Mesenchymal stem cell (in vitro differentiated cells and primary cell): ENCODE results near the gene RASA4B.
"Not testable (repeated sequence)": the region's sequence is repeated elsewhere in the genome, so short reads cannot be mapped to it uniquely, and the experiment has no call there.

Experiments
- DNase-seq: peaks from one replicate; pipeline ENCODE4 v3.0.0-alpha.2; 2013
- H2AFZ ChIP-seq: one replicate; pipeline ENCODE4 v1.6.1; 2013; ENCODE audit warnings: low read depth, mild to moderate bottlenecking, control low read depth, inconsistent platforms, low read length, moderate library complexity
- H2AK5ac ChIP-seq: 2 replicates; pipeline ENCODE4 v1.6.1; 2013; ENCODE audit warnings: low read length, moderate library complexity, mild to moderate bottlenecking, inconsistent platforms; ENCODE audit not compliant: severe bottlenecking
- H2BK120ac ChIP-seq: one replicate; pipeline ENCODE4 v1.6.1; 2013; ENCODE audit warnings: low read depth, mild to moderate bottlenecking, inconsistent platforms, low read length, moderate library complexity
- H2BK12ac ChIP-seq, 2 experiments: one replicate each; pipeline ENCODE4 v1.6.1; 2013; ENCODE audit warnings: inconsistent platforms in 2 of 2, low read length in 2 of 2, mild to moderate bottlenecking in 2 of 2, moderate library complexity in 2 of 2, control low read depth in 1 of 2
- H2BK15ac ChIP-seq: one replicate; pipeline ENCODE4 v1.6.1; 2013; ENCODE audit warnings: mild to moderate bottlenecking, low read depth, inconsistent platforms; ENCODE audit not compliant: poor library complexity, severe bottlenecking
- H2BK5ac ChIP-seq: 2 replicates; pipeline ENCODE4 v1.6.1; 2013; ENCODE audit warnings: low read depth, mild to moderate bottlenecking, low read length, control low read depth, inconsistent platforms; ENCODE audit not compliant: poor library complexity, severe bottlenecking
- H3K14ac ChIP-seq, 2 experiments: one replicate each; pipeline ENCODE4 v1.6.1; 2013; ENCODE audit warnings: inconsistent platforms in 2 of 2, low read length in 2 of 2, control low read depth in 1 of 2, mild to moderate bottlenecking in 1 of 2, moderate library complexity in 1 of 2
- H3K18ac ChIP-seq, 2 experiments: one replicate each; pipeline ENCODE4 v1.6.1; 2013; ENCODE audit warnings: inconsistent platforms in 2 of 2, low read length in 2 of 2, control low read depth in 1 of 2, low read depth in 1 of 2, mild to moderate bottlenecking in 1 of 2
- H3K23ac ChIP-seq, 2 experiments: one replicate each; pipeline ENCODE4 v1.6.1; 2013; ENCODE audit warnings: inconsistent platforms in 2 of 2, low read length in 2 of 2, mild to moderate bottlenecking in 2 of 2, moderate library complexity in 2 of 2, control low read depth in 1 of 2
- H3K27ac ChIP-seq: 2 replicates; pipeline ENCODE4 v1.5.1; 2013; ENCODE audit warnings: mild to moderate bottlenecking, moderate library complexity, low read length, control low read depth, inconsistent platforms; ENCODE audit not compliant: poor library complexity, severe bottlenecking
- H3K27me3 ChIP-seq, 2 experiments: 2 replicates each; pipeline versions ENCODE4 v1.6.1 to v1.7.0; 2013; ENCODE audit warnings: low read length in 2 of 2, mild to moderate bottlenecking in 2 of 2, moderate library complexity in 2 of 2, control low read depth in 1 of 2, inconsistent platforms in 1 of 2; ENCODE audit not compliant: control insufficient read depth in 1 of 2, insufficient read depth in 1 of 2
- H3K36me3 ChIP-seq, 2 experiments: 2 replicates each; pipeline versions ENCODE4 v1.6.1 to v1.7.0; 2013; ENCODE audit warnings: low read length in 2 of 2, control low read depth in 1 of 2, inconsistent platforms in 1 of 2, low read depth in 1 of 2, mild to moderate bottlenecking in 1 of 2; ENCODE audit not compliant: insufficient read depth in 2 of 2, control insufficient read depth in 1 of 2
- H3K4ac ChIP-seq, 2 experiments: one replicate each; pipeline ENCODE4 v1.6.1; 2013; ENCODE audit warnings: inconsistent platforms in 2 of 2, low read length in 2 of 2, mild to moderate bottlenecking in 2 of 2, moderate library complexity in 2 of 2, control low read depth in 1 of 2, low read depth in 1 of 2
- H3K4me1 ChIP-seq: 2 replicates; pipeline ENCODE4 v1.6.1; 2013; ENCODE audit warnings: low read depth, low read length, control low read depth; ENCODE audit not compliant: control insufficient read depth, insufficient read depth
- H3K4me2 ChIP-seq: 2 replicates; pipeline ENCODE4 v1.6.1; 2013; ENCODE audit warnings: low read length, mild to moderate bottlenecking, inconsistent platforms; ENCODE audit not compliant: poor library complexity, severe bottlenecking
- H3K4me3 ChIP-seq, 2 experiments: 2 replicates each; pipeline versions ENCODE4 v1.5.1 to v1.7.0; 2013; ENCODE audit warnings: low read length in 2 of 2, mild to moderate bottlenecking in 2 of 2, control low read depth in 1 of 2, low read depth in 1 of 2; ENCODE audit not compliant: insufficient read depth in 1 of 2
- H3K79me1 ChIP-seq: replicated peaks from 2 replicates; pipeline ENCODE4 v1.6.1; 2013; ENCODE audit warnings: mild to moderate bottlenecking, control low read depth, low read length, inconsistent platforms; ENCODE audit not compliant: poor library complexity, severe bottlenecking
- H3K9ac ChIP-seq: 2 replicates; pipeline ENCODE4 v1.7.0; 2013; ENCODE audit warnings: mild to moderate bottlenecking, low read length, moderate library complexity
- H3K9me3 ChIP-seq: 2 replicates; pipeline ENCODE4 v1.7.0; 2013; ENCODE audit warnings: mild to moderate bottlenecking, low read length; ENCODE audit not compliant: control insufficient read depth
- H4K8ac ChIP-seq: one replicate; pipeline ENCODE4 v1.6.1; 2013; ENCODE audit warnings: inconsistent platforms, mild to moderate bottlenecking, low read length, moderate library complexity
- H4K91ac ChIP-seq: one replicate; pipeline ENCODE4 v1.6.1; 2013; ENCODE audit warnings: mild to moderate bottlenecking, low read length, inconsistent platforms
- WGBS: methylation state at CpG from one replicate; pipeline ENCODE4 v1.1.7; 2013; ENCODE audit warnings: mixed read lengths; 5-methylcytosine and 5-hydroxymethylcytosine counted together

Gene RASA4B

GRCh38 chr7:102511860-102512522 lies 5.6 kb downstream of the RASA4B start:
- H3K23ac ChIP-seq, H2AFZ ChIP-seq, H2BK15ac ChIP-seq, H3K18ac ChIP-seq, DNase-seq, H3K4ac ChIP-seq, H4K91ac ChIP-seq, H3K4me2 ChIP-seq, H3K27ac ChIP-seq, H2BK120ac ChIP-seq, H2AK5ac ChIP-seq, H2BK5ac ChIP-seq, H3K9ac ChIP-seq, H3K36me3 ChIP-seq, H3K9me3 ChIP-seq, H3K79me1 ChIP-seq, H3K27me3 ChIP-seq, H2BK12ac ChIP-seq, H3K14ac ChIP-seq, H3K4me1 ChIP-seq, H3K4me3 ChIP-seq, H4K8ac ChIP-seq: not testable (repeated sequence)
- no CpG with 5 or more reads among the region's 30 CpGs for WGBS

GRCh38 chr7:102510575-102510974 lies 7.0 kb downstream of the RASA4B start:
- not testable (repeated sequence) for H3K23ac ChIP-seq, H2AK5ac ChIP-seq, H3K27ac ChIP-seq, H4K91ac ChIP-seq, H3K9ac ChIP-seq, H3K18ac ChIP-seq, H3K14ac ChIP-seq, H3K4ac ChIP-seq, H3K36me3 ChIP-seq, H2BK15ac ChIP-seq, H3K9me3 ChIP-seq, H3K4me1 ChIP-seq, H2BK12ac ChIP-seq, DNase-seq, H2BK5ac ChIP-seq, H2BK120ac ChIP-seq, H3K4me3 ChIP-seq, H2AFZ ChIP-seq, H3K4me2 ChIP-seq, H4K8ac ChIP-seq, H3K27me3 ChIP-seq, H3K79me1 ChIP-seq
- WGBS: no CpG with 5 or more reads among the region's 8 CpGs

- no CpG with 5 or more reads among the region's 8 CpGs for WGBS
- not testable (repeated sequence) for H3K4ac ChIP-seq, H4K8ac ChIP-seq, H3K27ac ChIP-seq, H2BK12ac ChIP-seq, H3K27me3 ChIP-seq, H3K4me1 ChIP-seq, DNase-seq, H3K14ac ChIP-seq, H3K36me3 ChIP-seq, H3K9me3 ChIP-seq, H3K18ac ChIP-seq, H3K79me1 ChIP-seq, H2BK15ac ChIP-seq, H2BK5ac ChIP-seq, H3K4me3 ChIP-seq, H3K23ac ChIP-seq, H3K4me2 ChIP-seq, H4K91ac ChIP-seq, H2AFZ ChIP-seq, H2AK5ac ChIP-seq, H3K9ac ChIP-seq, H2BK120ac ChIP-seq
Measured at GRCh38 chr7:102507410-102508088, 10.0 kb downstream of the RASA4B start.

- H2BK5ac ChIP-seq, H3K79me1 ChIP-seq, H3K18ac ChIP-seq, H2BK15ac ChIP-seq, H2AFZ ChIP-seq, H4K91ac ChIP-seq, DNase-seq, H3K4me1 ChIP-seq, H3K4me2 ChIP-seq, H4K8ac ChIP-seq, H3K4ac ChIP-seq, H3K23ac ChIP-seq, H3K27ac ChIP-seq, H3K36me3 ChIP-seq, H3K9ac ChIP-seq, H3K9me3 ChIP-seq, H3K27me3 ChIP-seq, H3K14ac ChIP-seq, H2AK5ac ChIP-seq, H2BK12ac ChIP-seq, H3K4me3 ChIP-seq, H2BK120ac ChIP-seq: not testable (repeated sequence)
- 44% methylated on average over 3 of the region's 24 CpGs for WGBS
Measured at GRCh38 chr7:102505298-102506185, 12.0 kb downstream of the RASA4B start.
